Renal cortical epithelial cell (primary cell): ENCODE results near the gene IGSF11. TPM values are rescaled to one million over a fixed set of nuclear protein-coding genes. Genes with fewer than 3 reads are reported as not detected.
"Not testable (repeated sequence)": the region's sequence is repeated elsewhere in the genome, so short reads cannot be mapped to it uniquely, and the experiment has no call there.

ENCODE experiments used
- DNase-seq: peaks from one replicate; pipeline ENCODE4 v3.0.0-alpha.2; 2011; ENCODE audit warnings: low read depth
- total RNA-seq: library from RNA; depleted of rRNA; stranded (reverse); fragments of >200 nt; gene quantifications from 2 replicates; pipeline ENCODE4 v1.2.3, GENCODE V29; 2014

Gene IGSF11, protein sequence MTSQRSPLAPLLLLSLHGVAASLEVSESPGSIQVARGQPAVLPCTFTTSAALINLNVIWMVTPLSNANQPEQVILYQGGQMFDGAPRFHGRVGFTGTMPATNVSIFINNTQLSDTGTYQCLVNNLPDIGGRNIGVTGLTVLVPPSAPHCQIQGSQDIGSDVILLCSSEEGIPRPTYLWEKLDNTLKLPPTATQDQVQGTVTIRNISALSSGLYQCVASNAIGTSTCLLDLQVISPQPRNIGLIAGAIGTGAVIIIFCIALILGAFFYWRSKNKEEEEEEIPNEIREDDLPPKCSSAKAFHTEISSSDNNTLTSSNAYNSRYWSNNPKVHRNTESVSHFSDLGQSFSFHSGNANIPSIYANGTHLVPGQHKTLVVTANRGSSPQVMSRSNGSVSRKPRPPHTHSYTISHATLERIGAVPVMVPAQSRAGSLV
- 0.05 TPM in 1 of 2 replicates, not detected in the other for total RNA-seq

DNA sequence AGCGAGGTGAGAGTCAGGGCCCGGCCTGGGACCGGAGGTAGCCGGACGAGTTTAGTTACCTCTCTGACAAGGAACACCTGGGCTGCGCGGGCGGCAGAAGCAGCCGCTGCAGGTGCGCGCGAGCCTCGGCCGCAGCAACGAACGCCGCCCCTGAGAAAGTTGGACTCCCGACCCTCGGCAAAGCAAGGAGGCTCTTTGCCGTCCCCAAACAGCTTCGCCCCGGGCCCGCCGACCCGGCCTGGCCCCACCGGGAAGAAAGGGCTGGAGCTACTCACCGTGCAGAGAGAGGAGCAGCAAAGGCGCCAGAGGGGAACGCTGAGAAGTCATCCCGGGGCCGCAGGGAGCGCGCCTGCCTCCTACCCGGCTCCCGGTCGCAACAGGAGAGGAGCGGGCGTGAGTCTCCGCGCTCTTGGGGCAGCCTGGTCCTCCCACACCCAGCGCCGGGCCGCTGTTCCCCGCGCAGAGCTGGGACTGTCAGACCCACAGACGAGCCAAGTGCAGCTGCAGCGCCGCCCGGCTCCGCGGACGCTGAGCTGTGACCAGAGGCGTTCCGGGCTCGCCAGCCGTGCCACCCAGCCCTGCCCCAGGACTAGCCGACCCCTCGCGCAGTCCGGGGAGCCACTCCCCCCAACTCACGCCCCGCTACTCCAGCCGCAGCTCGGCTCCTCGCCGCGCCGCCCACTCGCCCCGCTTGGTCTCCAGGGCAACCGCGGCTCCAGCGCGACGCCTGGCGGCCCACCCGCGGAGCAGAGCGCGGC is at the start of gene IGSF11:
Gene IGSF11, minus strand, starts transcription at position 591 of the 758 bp plus-strand sequence. Its CDS starts 264 bp downstream, at position 327.
- peak; percentile 6 for DNase-seq

DNA sequence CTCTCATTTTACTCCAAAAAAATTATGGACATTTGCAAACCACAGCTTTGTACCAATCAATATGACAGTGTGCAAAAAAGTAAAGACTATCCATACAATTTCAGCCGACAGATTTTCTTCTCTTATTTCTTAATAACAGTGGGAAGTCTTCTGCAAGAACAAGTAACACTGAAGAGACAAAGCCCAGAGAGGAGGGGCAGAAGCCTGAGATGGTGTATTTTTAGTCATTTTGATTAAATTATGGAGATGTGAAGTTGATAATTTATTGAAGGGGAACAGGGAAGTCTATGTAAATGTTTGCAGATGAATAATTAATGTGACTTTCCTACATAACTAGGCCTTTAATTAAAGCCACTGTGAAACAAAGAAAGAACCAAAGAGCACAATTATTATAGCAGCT is 45.7 kb upstream of the IGSF11 start:
- no peak for DNase-seq

DNA sequence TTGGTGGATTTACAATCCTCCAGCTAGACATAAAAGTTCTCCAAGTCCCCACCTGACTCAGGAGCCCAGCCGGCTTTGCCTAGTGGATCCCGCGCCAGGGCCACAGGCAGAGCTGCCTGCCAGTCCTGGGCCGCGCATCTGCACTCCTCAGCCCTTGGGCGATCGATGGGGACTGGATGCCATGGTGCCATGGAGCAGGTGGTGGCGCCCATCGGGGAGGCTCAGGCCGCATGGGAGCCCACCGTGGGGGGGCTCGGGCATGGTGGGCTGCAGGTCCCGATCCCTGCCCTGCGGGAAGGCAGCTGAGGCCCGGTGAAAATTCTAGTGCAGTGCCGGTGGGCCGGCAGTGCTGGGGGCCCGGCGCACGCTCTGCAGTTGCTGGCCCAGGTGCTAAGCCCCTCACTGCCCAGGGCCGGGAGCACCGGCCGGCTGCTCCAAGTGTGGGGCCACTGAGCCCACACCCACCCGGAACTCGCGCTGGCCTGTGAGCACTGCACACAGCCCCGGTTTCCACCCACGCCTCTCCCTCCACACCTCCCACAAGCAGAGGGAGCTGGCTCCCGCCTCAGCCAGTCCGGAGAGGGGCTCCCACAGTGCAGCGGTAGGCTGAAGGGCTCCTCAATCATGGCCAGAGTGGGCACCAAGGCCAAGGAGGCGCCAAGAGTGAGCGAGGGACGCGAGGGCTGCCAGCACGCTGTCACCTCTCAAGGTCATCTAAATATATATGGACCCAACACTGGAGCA is 38.8 kb upstream of the IGSF11 start:
- DNase-seq, result no peak

DNA sequence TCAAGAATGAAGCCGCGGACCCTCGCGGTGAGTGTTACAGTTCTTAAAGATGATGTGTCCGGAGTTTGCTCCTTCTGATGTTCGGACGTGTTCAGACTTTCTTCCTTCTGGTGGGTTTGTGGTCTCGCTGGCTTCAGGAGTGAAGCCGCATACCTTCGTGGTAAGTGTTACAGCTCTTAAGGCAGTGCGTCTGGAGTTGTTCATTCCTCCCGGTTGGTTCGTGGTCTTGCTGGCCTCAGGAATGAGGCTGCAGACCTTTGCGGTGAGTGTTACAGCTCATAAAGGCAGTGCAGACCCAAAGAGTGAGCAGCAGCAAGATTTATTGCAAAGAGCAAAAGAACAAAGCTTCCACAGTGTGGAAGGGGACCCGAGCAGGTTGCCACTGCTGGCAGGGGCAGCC is 37.8 kb upstream of the IGSF11 start:
- DNase-seq, result not testable (repeated sequence)

DNA sequence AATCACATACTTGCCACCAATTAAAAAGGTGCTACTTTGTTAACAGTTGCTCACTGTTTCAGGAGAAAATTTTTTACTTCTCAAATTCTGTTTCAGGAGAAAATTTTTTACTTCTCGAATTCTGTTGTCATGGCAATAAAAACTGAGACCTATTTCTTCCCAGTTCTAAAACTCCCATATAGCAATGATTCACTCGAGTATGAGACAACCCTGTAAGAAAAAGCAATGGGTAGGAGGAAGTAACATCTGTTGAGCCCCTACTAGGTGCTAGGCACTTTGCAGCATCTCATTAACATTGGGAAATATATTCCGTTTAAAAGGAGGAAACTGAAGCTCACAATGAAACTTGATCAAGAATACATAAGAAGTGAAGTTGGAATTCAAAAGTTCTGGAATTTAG is 35.1 kb upstream of the IGSF11 start:
- no peak for DNase-seq

DNA sequence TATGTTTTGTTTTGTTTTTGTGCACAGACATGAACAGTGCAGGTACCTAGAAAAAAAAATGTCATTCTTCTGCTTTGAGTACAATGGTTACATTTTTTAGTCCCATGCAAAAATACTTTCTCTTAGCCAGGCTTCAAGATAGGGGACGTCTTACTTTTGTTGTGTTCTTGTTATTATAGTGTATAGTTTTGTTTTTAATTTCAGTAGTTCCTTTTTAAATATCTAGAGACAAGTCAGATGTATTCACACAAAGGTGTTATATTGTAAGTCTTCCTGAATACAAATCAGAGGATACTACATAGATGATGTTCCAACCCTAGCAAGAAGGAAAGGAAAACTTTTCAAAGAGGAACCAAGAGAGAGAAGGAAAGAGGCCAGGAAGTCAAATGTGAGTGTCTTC is 28.8 kb upstream of the IGSF11 start:
- DNase-seq, result no peak

DNA sequence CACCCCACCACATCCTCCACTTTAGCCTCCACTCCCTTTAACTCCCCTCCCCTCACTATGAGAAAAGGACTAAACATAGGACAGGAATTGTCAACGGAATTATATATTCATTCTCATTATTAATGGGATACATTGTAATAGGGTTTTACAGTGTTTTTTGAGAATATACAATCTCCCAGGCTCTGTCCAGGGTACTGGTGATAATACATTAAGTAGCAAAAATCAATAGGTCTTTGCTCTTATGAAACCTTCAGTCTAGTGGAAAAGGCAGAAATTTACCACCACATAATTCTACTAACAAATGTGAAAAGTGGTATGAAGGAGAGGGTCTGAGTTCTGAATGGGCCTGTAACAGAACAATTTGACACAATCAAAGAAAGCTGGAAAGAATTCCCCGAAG is 28.2 kb upstream of the IGSF11 start:
- no peak for DNase-seq

DNA sequence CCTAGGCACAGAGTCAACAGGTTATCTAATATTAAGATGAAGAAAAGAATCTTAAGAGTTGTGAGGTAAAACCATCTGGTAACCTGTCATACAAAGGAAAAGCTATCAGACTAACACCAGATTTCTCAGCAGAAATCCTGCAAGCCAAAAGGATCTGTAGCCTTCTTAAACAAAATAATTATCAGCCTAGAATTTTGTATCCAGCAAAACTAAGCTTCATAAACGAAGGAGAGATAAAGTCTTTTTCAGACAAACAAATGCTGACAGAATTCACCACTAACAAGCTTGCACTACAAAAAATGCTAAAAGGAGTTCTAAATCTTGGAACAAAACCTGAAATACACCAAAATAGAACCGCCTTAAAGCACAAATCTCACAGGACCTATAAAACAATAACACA is 9.9 kb upstream of the IGSF11 start:
- DNase-seq, result no peak

DNA sequence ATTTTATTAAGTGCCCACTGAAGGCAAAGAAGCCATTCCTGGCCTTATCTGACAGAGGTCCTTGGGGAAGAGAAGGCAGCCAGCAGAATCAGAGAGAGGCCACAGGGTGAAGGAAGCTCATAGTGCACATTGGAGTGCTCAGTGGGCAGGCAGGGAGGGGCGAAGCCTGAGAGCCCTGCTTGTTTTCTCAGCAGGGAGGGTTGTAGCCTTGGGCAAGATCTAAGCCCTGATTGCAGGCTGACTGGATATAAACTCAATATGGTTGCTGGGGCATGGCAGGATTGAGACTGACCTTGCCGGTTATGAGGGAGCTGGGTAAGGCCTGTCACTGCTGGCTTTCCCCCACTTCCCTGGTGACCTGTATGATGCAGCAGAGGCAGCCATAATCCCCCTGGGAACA is 7.5 kb upstream of the IGSF11 start:
- no peak for DNase-seq

DNA sequence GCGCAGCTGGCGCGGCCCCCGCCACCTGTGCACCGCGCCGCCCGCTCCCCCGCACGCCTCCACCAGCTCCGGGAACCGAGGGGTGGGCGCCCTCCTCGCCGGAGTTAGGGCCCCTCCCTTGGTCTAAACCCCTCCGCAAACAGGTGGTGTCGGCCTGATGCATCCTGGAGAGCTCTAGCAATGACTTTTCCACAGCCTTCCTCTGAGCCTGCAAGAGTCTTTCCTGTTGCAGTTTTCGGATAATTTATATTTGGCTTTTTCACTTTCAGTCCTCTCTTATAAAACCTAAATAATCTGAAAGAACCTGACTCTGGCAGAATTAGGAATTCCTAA is 334 bp upstream of the IGSF11 start:
- DNase-seq, result no peak

DNA sequence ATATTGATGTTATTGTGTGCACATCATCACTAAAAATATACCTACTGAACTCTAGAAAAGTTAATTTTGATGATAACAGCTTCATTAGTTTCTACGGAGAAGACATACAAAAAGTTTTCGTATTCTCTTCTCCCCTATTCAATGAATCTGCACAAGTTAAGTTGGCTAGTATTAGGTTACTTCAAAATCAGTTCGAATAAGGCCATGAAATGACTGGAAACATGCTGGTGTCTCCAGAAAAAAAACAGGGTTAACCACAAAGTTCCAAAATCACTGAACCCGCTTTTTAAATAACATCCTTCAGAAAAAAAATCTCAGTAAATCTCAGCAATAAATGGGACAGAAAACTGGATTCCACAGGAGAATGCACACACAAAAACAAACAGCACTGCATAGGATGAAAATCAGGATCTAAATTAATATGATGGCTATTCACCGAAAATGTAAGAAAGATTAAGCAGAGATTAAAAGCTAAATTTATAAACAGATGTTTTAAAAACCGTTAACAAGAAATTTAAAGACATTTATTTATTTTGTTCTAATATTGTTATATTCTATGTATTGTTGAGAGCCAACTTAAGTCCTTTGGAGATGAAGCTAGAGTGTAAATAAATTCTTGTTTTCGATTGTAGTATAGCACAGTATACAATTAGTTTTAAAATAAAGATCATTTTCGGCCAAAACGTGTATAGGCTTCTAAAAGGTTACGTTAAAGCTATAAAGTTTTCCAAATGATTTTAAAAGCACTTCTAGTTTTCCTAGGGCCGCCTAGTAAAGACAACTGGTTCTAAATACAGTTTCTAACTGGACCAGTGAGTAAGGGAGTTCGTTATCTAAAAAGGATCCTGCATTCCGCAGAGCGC is 1.0 kb downstream of the IGSF11 start:
- no peak for DNase-seq

DNA sequence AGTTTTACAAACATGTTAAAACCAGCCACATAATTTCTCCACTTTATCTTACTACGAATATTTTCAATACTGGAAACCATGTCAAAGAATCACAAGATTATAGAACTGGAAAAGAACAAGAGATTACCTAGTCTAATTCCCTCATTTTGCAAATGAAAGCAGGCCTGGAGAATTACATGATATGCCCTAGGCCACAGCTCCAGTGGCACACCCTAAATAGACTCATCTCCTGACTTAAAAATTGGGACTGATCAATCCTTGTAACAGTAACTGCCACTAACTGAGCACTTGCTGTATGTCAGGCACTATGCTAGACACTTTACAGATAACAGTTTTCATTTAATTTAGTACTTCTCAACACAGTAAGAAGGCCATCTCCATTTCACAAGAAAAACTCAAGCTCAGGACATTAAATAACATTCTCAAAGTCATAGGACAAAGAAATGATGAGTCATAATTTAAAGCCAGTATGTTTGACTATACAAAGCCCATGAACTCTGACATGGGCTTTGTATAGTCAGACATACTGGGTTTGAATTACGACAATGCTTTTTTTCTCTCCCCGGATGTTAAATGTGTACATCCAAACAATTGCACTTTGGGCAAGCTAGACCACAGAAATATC is 9.4 kb downstream of the IGSF11 start:
- DNase-seq, result no peak

DNA sequence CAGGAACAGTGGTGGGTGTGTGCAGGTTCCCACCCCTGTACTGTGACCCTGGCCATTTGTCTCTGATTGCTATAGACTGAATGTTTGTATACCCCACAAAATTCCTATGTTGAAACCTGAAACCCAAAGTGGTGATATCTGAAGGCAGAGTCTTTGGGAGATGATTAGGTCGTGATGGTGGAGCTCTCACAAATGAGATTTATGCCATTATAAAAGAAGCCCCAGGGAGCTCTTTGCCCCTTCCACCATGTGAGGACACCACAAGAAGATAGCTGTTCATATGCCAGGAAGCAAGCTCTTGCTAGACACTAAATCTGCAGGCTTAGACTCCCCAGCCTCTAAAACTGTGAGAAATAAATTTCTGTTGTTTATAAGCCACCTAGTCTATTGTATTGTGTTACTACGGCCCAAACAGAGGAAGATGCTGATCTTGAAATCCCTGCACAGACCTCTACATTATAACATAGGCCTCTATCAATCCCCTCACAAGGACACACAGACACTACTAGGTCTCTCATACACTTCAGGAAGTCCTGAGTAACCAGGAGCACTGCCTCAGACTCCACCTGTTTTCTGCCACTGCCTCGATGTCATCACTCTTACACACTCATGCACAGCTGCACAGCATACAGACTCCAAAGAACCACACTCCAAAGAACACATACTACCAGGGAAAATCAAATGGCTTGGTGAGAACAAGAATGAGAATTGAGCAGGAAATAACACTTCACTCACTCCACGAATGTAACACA is 14.7 kb downstream of the IGSF11 start:
- no peak for DNase-seq

DNA sequence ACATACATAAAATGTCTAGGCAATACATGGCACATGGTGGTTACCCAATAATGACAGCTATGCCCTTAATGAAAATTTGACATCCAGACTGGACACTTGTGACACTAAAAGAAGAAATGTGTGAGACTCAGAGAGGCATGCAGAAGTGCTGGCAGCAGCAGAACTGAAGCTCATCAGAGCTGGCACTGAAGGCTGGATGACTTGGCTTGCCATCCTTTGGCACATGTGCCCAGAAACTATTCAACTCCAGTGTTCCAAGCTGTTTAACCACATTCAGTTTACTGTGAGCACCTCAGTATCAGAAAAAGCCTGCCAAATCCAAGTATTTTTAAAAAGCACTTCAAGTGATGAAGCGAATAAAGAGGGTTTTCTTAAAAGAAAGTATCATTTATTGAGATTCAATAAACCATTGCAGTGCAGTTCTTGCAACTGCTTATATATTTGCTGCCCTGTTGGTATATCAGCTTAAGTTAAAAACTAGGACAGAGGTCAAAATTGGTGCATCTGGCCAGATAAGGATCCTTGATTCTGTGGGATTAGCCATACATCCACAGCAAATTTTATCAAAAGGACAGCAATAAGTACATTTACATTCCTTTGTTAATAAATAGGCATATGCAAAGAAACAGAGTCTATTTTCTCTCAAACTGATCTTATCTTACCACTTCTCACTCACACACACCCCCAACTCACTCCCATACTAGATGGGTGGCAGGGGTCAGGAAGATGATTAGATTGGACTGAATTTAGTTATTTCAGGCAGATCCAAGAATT is 15.8 kb downstream of the IGSF11 start:
- DNase-seq, result no peak

DNA sequence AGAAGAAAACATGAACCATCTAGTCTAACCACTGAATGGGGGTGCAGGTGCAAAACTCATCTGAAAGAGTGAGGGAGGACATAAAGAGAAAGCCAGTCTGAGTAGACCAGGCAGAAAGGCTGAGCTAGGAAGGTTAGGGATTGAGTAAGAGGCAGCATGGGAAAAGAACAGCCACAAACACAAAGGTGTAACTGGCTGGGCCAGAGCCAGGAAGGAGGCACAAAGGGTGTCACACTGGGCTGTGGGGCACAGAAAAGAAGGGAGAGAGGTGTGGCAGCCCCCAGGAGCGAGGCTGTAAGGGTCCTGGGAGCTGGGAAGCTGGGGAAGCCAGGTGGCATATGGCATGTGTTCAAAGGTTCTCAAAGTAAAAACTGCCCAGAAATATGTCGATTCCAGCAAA is 18.7 kb downstream of the IGSF11 start:
- DNase-seq, result no peak

DNA sequence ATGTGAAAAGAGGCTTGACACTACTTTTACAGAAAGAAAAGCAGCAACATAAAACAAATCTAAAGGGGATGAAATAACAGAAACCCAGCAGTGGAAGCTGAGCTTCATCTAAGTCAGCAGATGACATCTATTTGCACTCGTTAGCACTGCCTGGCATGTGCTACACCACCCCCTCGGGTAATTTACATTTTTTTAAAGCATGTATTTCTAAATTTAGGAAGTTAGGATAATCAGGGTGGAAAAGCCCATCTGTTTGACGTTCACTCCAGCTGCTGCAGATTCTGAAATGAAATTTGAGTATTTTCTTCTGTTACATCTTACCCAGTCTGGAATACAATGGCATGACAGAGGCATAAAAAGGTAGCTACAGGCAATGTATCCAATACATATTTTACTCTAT is 20.7 kb downstream of the IGSF11 start:
- no peak for DNase-seq

DNA sequence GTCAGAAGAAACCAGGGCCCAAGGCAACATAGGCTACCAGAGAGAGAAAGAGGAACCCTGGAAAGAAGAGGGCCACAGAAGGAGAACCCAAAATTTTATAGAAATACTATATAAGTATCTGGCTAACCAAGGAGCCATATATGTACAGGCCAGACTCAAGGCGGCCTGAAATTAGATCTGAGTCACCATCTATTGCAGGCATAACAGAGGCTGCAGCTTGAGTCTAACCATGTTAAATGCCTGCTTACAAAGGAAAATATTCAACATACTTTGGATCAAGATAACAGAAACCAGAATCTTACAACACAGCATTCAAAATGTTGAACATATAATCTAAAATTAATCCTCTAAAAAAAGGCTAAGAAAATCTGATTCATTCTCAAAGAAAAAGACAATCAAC is 23.1 kb downstream of the IGSF11 start:
- no peak for DNase-seq

DNA sequence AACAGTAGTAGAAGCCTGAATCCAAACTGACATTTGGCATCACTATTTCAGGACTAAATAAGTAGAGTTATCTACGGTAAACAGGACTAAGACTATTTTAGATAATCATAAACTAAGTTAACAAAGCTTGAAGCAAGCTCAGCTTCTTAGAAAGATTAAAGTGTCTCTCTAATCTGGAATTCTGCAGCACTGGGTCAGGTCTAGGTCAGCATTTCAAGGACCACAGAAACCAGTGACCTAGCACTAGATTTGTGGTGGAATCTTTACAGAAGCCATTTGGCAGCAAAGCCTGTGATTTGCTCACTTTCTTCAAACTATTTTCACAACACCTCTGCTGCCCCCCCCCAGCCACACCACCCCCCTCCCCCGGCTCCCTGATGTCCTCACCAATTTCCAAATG is 37.5 kb downstream of the IGSF11 start:
- no peak for DNase-seq

DNA sequence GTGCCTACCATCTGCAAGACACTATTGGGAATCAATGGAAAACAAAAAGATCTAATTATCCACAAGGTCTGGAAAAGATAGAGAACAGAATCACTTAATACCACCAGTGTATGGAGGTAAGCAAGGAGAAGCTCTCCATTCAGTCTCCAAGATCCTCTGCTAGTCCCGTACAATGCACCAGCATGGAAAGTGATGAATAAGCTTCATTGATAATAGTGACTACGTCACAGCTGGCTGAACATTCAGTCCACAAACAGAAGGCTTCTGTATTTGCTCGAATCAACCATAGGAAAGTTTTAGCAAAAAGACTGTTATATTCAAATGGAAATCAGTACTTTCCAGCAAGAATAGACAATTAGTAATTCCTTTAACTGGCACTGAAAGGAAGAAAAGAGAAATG is 42.9 kb downstream of the IGSF11 start:
- peak; percentile 2 for DNase-seq
